Liver (tissue), 9 donors: ENCODE measurements around the gene KRT81. TPM values are rescaled to one million over a fixed set of nuclear protein-coding genes. Genes with fewer than 3 reads are reported as not detected.

Experiments
- DNase-seq: peaks from one replicate; pipeline ENCODE4 v3.0.0-alpha.2; 2017; ENCODE audit warnings: low spot score
- H3K27ac ChIP-seq, 2 donors: one replicate each; pipeline ENCODE4 v1.7.0; 2013; ENCODE audit warnings: inconsistent platforms in 2 of 2, low read length in 2 of 2, control low read depth in 1 of 2, low read depth in 1 of 2, mild to moderate bottlenecking in 1 of 2
- H3K27me3 ChIP-seq, 4 donors: one replicate each; pipeline versions ENCODE4 v1.6.1 to v1.7.0; 2013; ENCODE audit warnings: low read length in 3 of 4, inconsistent platforms in 1 of 4, mild to moderate bottlenecking in 1 of 4, moderate library complexity in 1 of 4; ENCODE audit not compliant: control insufficient read depth in 4 of 4, insufficient read depth in 4 of 4
- H3K36me3 ChIP-seq, 4 donors: one replicate each; pipeline versions ENCODE4 v1.6.1 to v1.7.0; 2013; ENCODE audit warnings: low read length in 3 of 4, mild to moderate bottlenecking in 3 of 4, low read depth in 1 of 4, moderate library complexity in 1 of 4; ENCODE audit not compliant: control insufficient read depth in 4 of 4, insufficient read depth in 3 of 4
- H3K4me1 ChIP-seq, 4 donors: one replicate each; pipeline versions ENCODE4 v1.6.1 to v1.7.0; 2013; ENCODE audit warnings: low read length in 3 of 4, mild to moderate bottlenecking in 3 of 4, moderate library complexity in 1 of 4; ENCODE audit not compliant: control insufficient read depth in 4 of 4, insufficient read depth in 4 of 4
- H3K4me3 ChIP-seq, 3 donors: one replicate each; pipeline versions ENCODE4 v1.6.1 to v1.7.0; 2013; ENCODE audit warnings: low read length in 3 of 3, control low read depth in 1 of 3, low read depth in 1 of 3, mild to moderate bottlenecking in 1 of 3
- H3K9ac ChIP-seq, 2 donors: one replicate each; pipeline ENCODE4 v1.7.0; 2013; ENCODE audit warnings: low read length in 2 of 2, mild to moderate bottlenecking in 2 of 2, moderate library complexity in 2 of 2, control low read depth in 1 of 2, low read depth in 1 of 2
- H3K9me3 ChIP-seq, 4 donors: one replicate each; pipeline versions ENCODE4 v1.6.1 to v1.7.0; 2013; ENCODE audit warnings: low read length in 3 of 4; ENCODE audit not compliant: control insufficient read depth in 4 of 4
- CTCF ChIP-seq: fragments of 150-350 bp; IDR thresholded peaks from 2 replicates; pipeline ENCODE4 v1.5.1; 2017; ENCODE audit warnings: improper control_type of control experiment, low read depth, low read length; ENCODE audit not compliant: missing input control
- FOXA1 ChIP-seq: IDR thresholded peaks from 2 replicates; pipeline ENCODE4 v1.6.1; 2016; ENCODE audit warnings: antibody characterized with exemption
- GABPA ChIP-seq, 2 donors: IDR thresholded peaks in 1 of 2; conservative IDR thresholded peaks in 1 of 2; 2 replicates each; pipeline ENCODE4 v1.6.1; 2016; ENCODE audit warnings: antibody characterized with exemption in 2 of 2, mild to moderate bottlenecking in 1 of 2, moderate library complexity in 1 of 2
- NR2F2 ChIP-seq: IDR thresholded peaks from 2 replicates; pipeline ENCODE4 v1.6.1; 2016; ENCODE audit warnings: antibody characterized with exemption
- RAD21 ChIP-seq, 2 donors: IDR thresholded peaks; 2 replicates each; pipeline ENCODE4 v1.6.1; 2016; ENCODE audit warnings: antibody characterized with exemption in 2 of 2, mild to moderate bottlenecking in 2 of 2
- RXRA ChIP-seq, 2 donors: IDR thresholded peaks; 2 replicates each; pipeline ENCODE4 v1.6.1; 2017 to 2018; ENCODE audit warnings: antibody characterized with exemption in 2 of 2, mild to moderate bottlenecking in 1 of 2
- TAF1 ChIP-seq: conservative IDR thresholded peaks from 2 replicates; pipeline ENCODE4 v1.6.1; 2016; ENCODE audit warnings: antibody characterized with exemption, mild to moderate bottlenecking
- ZBTB33 ChIP-seq: IDR thresholded peaks from 2 replicates; pipeline ENCODE4 v1.6.1; 2016; ENCODE audit warnings: antibody characterized with exemption
- WGBS: extraction: QIAGEN DNeasy Blood & Tissue Kit; methylation state at CpG from one replicate; pipeline ENCODE4 v1.1.7; 2013; 5-methylcytosine and 5-hydroxymethylcytosine counted together
- polyA plus RNA-seq, 2 donors: library from polyadenylated mRNA; stranded (reverse) in 1 of 2; unstranded in 1 of 2; fragments of 200-250 nt in 1 of 2; fragments of >200 nt in 1 of 2; fragmentation: Nextera tagmentation in 1 of 2; extraction: Ambion mirVana in 1 of 2; gene quantifications; one replicate each; pipeline versions ENCODE4 v1.2.1 to v1.2.3, GENCODE V29; 2013 to 2015
- total RNA-seq, 2 donors: library from RNA; depleted of rRNA; stranded (reverse); fragments of >200 nt; gene quantifications; one replicate each; pipeline ENCODE4 v1.2.3, GENCODE V29; 2014
- donor health status: healthy.
- donor health status: healthy.
- donor health status: healthy.
- donor health status: healthy.
- donor health status: healthy.

KRT81 gene
- total and polyA plus RNA-seq, 4 donors, result not detected

- Histone ChIP-seq H3K9ac (no peak overlapping the region), H3K4me3 (no peak overlapping the region), H3K9me3 (no peaks in the 10 kb centered on the region), H3K36me3 (no peaks in the 10 kb centered on the region), H3K27ac (no peak overlapping the region), H3K4me1 (peaks cover 0 to 2% (median 0%) of the 10 kb centered on the region in 4 donors), H3K27me3 (peaks cover 0 to 3% (median 0%) of the 10 kb centered on the region in 4 donors)
- 20% methylated on average over 32 of the region's 32 CpGs for WGBS
- DNase-seq, result peak; percentile 80
- TF ChIP-seq FOXA1, result no peak
- peak; percentile 92 for TF ChIP-seq CTCF
- peak; percentile 71 to 79 for TF ChIP-seq RAD21 (IDR thresholded peaks at IDR 0.05)
Observed at GRCh38 chr12:52278575-52279421, 12.5 kb downstream of the KRT81 start.

- Histone ChIP-seq H3K36me3 (no peaks in the 10 kb centered on the region), H3K27me3 (peaks cover 0 to 3% (median 0%) of the 10 kb centered on the region in 4 donors), H3K27ac (no peak overlapping the region), H3K4me1 (peaks cover 0 to 2% (median 0%) of the 10 kb centered on the region in 4 donors), H3K9me3 (no peaks in the 10 kb centered on the region), H3K9ac (no peak overlapping the region), H3K4me3 (no peak overlapping the region)
- TF ChIP-seq NR2F2 (no peak), TAF1 (no peak), GABPA (IDR thresholded peaks at IDR 0.05 in 1 of 2, conservative IDR thresholded peaks at IDR 0.05 in 1 of 2) (no peak), RXRA (IDR thresholded peaks at IDR 0.05) (no peak)
- 88% methylated on average over 9 of the region's 9 CpGs for WGBS
- DNase-seq, result no peak
Observed at GRCh38 chr12:52277486-52278245, 13.7 kb downstream of the KRT81 start.

GRCh38 chr12:52275686-52276085 lies 15.6 kb downstream of the KRT81 start:
- no peak for DNase-seq

GRCh38 chr12:52274521-52275120 lies 16.7 kb downstream of the KRT81 start, which contains the start of gene KRT86:
TSS of gene KRT86 (plus strand) at chr12:52274645. CDS start at chr12:52301917, 27,272 bp downstream.
- no peak within 1 kb of the TSS for H3K4me3 ChIP-seq
- no peaks in the 10 kb centered on the region for H3K9me3 ChIP-seq
- H3K9ac ChIP-seq, result no peak within 1 kb of the TSS
- peaks cover 0 to 3% (median 0%) of the 10 kb centered on the region in 4 donors for H3K27me3 ChIP-seq
- DNase-seq, result no peak
- H3K27ac ChIP-seq, result no peak within 1 kb of the TSS
- H3K36me3 ChIP-seq, result no peaks in the 10 kb centered on the region
- H3K4me1 ChIP-seq, result peaks cover 0 to 2% (median 0%) of the 10 kb centered on the region in 4 donors
- WGBS, result 56% methylated on average over 3 of the region's 3 CpGs
- TF ChIP-seq FOXA1, result no peak
- TF ChIP-seq ZBTB33, result no peak
- TF ChIP-seq CTCF, result no peak
- no peak for TF ChIP-seq GABPA (IDR thresholded peaks at IDR 0.05 in 1 of 2, conservative IDR thresholded peaks at IDR 0.05 in 1 of 2)

More at GRCh38 chr12:52275686-52276085, 15.6 kb downstream of the KRT81 start:
- Histone ChIP-seq H3K9ac (no peak overlapping the region), H3K27me3 (peaks cover 0 to 3% (median 0%) of the 10 kb centered on the region in 4 donors), H3K27ac (no peak overlapping the region), H3K4me3 (no peak overlapping the region), H3K9me3 (no peaks in the 10 kb centered on the region), H3K4me1 (peaks cover 0 to 2% (median 0%) of the 10 kb centered on the region in 4 donors), H3K36me3 (no peaks in the 10 kb centered on the region)
- 84% methylated on average over 3 of the region's 3 CpGs for WGBS
- TF ChIP-seq RXRA (IDR thresholded peaks at IDR 0.05), result no peak
